Suprapubic skin (tissue), 3 donors: Measurements from ENCODE around the gene PSMB3.

ENCODE experiments used
- POLR2A ChIP-seq, 2 donors: fragments of 450-650 bp; IDR thresholded peaks; one replicate each; pipeline ENCODE4 v1.6.1; 2017; ENCODE audit warnings: antibody characterized with exemption in 2 of 2, mild to moderate bottlenecking in 2 of 2, moderate library complexity in 2 of 2
- TF ChIP-seq, protein P1 (sequence below), 2 donors: fragments of 200-600 bp in 1 of 2; fragments of 450-650 bp in 1 of 2; sonication (generic) in 1 of 2; IDR thresholded peaks; one replicate each; pipeline ENCODE4 v1.5.1; 2016 to 2019; ENCODE audit warnings: antibody characterized with exemption in 2 of 2, mild to moderate bottlenecking in 1 of 2, moderate library complexity in 1 of 2

DNA sequence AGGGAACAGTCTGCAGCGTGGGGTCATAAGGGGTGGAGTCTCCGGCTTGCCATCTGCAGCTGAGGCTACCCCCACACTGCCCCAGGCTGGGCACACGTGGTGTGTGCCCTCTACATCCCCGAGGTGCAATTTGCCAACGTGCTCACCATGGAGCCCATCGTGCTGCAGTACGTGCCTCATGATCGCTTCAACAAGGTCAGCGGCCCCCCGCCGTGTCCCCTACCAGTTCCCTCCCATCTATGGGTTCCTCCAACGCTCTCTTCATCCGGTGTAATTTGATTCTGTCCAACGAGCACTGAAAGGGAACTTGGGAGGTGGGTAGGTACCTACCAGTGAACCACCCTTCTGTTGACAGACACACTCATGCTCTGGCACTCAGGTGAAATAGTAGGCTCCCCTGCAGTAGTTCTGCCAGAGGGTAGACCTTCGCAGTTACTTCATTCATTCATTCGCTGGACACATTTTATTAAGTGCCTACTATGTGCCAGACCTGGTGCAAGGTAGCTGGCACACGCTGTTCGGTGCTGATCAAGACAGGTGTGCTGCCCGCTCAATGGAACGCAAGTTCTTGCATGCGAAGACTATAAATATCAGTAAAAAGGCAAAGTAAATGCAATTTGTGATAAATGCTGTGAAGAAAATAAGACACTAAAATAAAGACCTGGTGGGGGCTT, 44.7 kb upstream of the PSMB3 start:
- TF ChIP-seq, protein P1, sequence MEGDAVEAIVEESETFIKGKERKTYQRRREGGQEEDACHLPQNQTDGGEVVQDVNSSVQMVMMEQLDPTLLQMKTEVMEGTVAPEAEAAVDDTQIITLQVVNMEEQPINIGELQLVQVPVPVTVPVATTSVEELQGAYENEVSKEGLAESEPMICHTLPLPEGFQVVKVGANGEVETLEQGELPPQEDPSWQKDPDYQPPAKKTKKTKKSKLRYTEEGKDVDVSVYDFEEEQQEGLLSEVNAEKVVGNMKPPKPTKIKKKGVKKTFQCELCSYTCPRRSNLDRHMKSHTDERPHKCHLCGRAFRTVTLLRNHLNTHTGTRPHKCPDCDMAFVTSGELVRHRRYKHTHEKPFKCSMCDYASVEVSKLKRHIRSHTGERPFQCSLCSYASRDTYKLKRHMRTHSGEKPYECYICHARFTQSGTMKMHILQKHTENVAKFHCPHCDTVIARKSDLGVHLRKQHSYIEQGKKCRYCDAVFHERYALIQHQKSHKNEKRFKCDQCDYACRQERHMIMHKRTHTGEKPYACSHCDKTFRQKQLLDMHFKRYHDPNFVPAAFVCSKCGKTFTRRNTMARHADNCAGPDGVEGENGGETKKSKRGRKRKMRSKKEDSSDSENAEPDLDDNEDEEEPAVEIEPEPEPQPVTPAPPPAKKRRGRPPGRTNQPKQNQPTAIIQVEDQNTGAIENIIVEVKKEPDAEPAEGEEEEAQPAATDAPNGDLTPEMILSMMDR (IDR thresholded peaks at IDR 0.05), result no peak
- no peak for TF ChIP-seq POLR2A (IDR thresholded peaks at IDR 0.05)
